ENCODE measurements around the gene GLA.

The GLA gene

GRCh38 chrX:101349193-101349562 lies 58.5 kb downstream of the GLA start:
- DNase-seq (ENCODE audit: low spot score) = no peak

GRCh38 chrX:101348452-101349192 lies 59.1 kb downstream of the GLA start, which contains the start of gene TIMM8A:
Gene TIMM8A (minus strand): TSS chrX:101348742. CDS start chrX:101348664, 78 bp downstream.
- DNase-seq (ENCODE audit: low spot score) = peak; percentile 72

DNA sequence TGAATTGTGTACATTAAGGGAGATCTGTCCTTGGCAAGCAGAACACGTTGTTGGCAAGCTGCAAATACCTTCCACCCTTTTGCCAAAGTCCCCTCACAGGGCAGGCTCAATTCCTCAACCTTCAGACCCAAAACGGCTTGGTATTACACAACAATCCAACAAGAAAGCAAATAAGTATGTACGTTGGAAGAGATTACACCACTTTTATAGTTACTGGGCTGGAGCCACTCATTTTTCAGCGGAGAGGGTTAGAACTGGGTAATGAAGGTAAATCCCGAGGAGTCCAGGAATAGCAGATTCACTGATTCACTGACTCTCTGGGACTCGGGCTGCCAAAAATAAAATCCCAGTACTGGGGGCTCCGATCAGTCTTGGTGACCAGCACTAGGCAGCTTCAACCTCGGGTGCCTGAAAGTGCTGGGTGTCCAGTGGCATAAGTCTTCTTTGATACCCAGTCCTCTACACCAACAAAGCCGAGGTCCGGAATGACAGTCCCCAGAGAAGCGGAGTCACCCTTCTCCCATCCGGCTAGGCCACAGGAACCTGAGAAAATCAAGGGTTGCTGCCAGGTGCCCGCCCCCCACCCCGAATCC lies 59.8 kb downstream of the GLA start:
- peak; percentile 0 for DNase-seq (ENCODE audit: low spot score)
